Cardiac muscle cell (in vitro differentiated cells and primary cell): ENCODE results near the gene NMT1. TPM values are rescaled to one million over a fixed set of nuclear protein-coding genes. Genes with fewer than 3 reads are reported as not detected.
A peak's percentile ranks its signal among the peaks of the same experiment; 100 is the strongest.

ENCODE experiments used
- DNase-seq, 2 donors: peaks; one replicate each; pipeline versions ENCODE4 v3.0.0 to v3.0.0-alpha.2; 2010 to 2017; ENCODE audit warnings: low read depth in 1 of 2, low spot score in 1 of 2
- H3K27ac ChIP-seq: fragments of 200-600 bp; sonication (generic); 2 replicates; pipeline ENCODE4 v1.5.1; 2016
- H3K27me3 ChIP-seq: fragments of 200-600 bp; sonication (generic); 2 replicates; pipeline ENCODE4 v1.6.0; 2016; ENCODE audit warnings: control low read depth
- H3K36me3 ChIP-seq: fragments of 200-600 bp; sonication (generic); 2 replicates; pipeline ENCODE4 v1.5.1; 2016; ENCODE audit warnings: control low read depth
- H3K4me1 ChIP-seq: fragments of 200-600 bp; sonication (generic); 2 replicates; pipeline ENCODE4 v1.8.1; 2017; ENCODE audit warnings: low read depth, mild to moderate bottlenecking, mixed run types
- H3K4me3 ChIP-seq: fragments of 200-600 bp; sonication (generic); 2 replicates; pipeline ENCODE4 v1.5.1; 2016; ENCODE audit warnings: mild to moderate bottlenecking
- H3K9me3 ChIP-seq: fragments of 200-600 bp; sonication (generic); 2 replicates; pipeline ENCODE4 v1.5.1; 2017; ENCODE audit warnings: low read depth, mild to moderate bottlenecking, control low read depth
- CTCF ChIP-seq: IDR thresholded peaks from 2 replicates; pipeline ENCODE4 v1.5.1; 2012; ENCODE audit warnings: low read depth, mild to moderate bottlenecking, low read length
- polyA plus RNA-seq: library from polyadenylated mRNA; unstranded; fragments of >200 nt; fragmentation: Nextera tagmentation; extraction: Ambion mirVana; gene quantifications from 2 replicates; pipeline ENCODE4 v1.2.1, GENCODE V29; 2016
- total RNA-seq: library from RNA; depleted of rRNA; stranded (reverse); fragments of >200 nt; gene quantifications from 2 replicates; pipeline ENCODE4 v1.2.3, GENCODE V29; 2016

The NMT1 gene
- total and polyA plus RNA-seq, 2 experiments from 2014 or later, result 85.2 to 113 TPM

- Histone ChIP-seq H3K27ac (no peak overlapping the region), H3K4me1 (peaks cover 8% of the 10 kb centered on the region), H3K9me3 (no peaks in the 10 kb centered on the region), H3K36me3 (no peaks in the 10 kb centered on the region), H3K4me3 (no peak overlapping the region), H3K27me3 (no peaks in the 10 kb centered on the region)
- no peak for DNase-seq
- TF ChIP-seq CTCF, result no peak
Observed at GRCh38 chr17:45139533-45139920, 78.4 kb downstream of the NMT1 start.

- no peak for DNase-seq
- no peak overlapping the region for H3K4me3 ChIP-seq
Observed at GRCh38 chr17:45143094-45143670, 82.1 kb downstream of the NMT1 start.

GRCh38 chr17:45143767-45144198 is 82.7 kb downstream of the NMT1 start:
- Histone ChIP-seq H3K36me3 (no peaks in the 10 kb centered on the region), H3K4me3 (no peak overlapping the region), H3K27ac (no peak overlapping the region), H3K27me3 (no peaks in the 10 kb centered on the region), H3K4me1 (no peaks in the 10 kb centered on the region), H3K9me3 (no peaks in the 10 kb centered on the region)
- DNase-seq, result peak in 1 of 2 donors; percentile 97
- TF ChIP-seq CTCF, result no peak

More at GRCh38 chr17:45143094-45143670, 82.1 kb downstream of the NMT1 start:
- H3K27me3 ChIP-seq, result no peaks in the 10 kb centered on the region
- no peaks in the 10 kb centered on the region for H3K36me3 ChIP-seq
- no peak for TF ChIP-seq CTCF
- no peak overlapping the region for H3K27ac ChIP-seq
- no peaks in the 10 kb centered on the region for H3K4me1 ChIP-seq
- no peaks in the 10 kb centered on the region for H3K9me3 ChIP-seq

GRCh38 chr17:45144199-45145034 is 83.3 kb downstream of the NMT1 start:
- Histone ChIP-seq H3K36me3 (no peaks in the 10 kb centered on the region), H3K4me1 (no peaks in the 10 kb centered on the region), H3K4me3 (no peak overlapping the region), H3K9me3 (no peaks in the 10 kb centered on the region), H3K27ac (no peak overlapping the region), H3K27me3 (no peaks in the 10 kb centered on the region)
- TF ChIP-seq CTCF, result no peak
- peak in 1 of 2 donors; percentile 75 for DNase-seq

- no peak for TF ChIP-seq CTCF
- Histone ChIP-seq H3K27me3 (no peaks in the 10 kb centered on the region), H3K4me1 (no peaks in the 10 kb centered on the region), H3K27ac (no peak overlapping the region), H3K4me3 (no peak overlapping the region), H3K9me3 (no peaks in the 10 kb centered on the region), H3K36me3 (no peaks in the 10 kb centered on the region)
- DNase-seq, result no peak
Observed at GRCh38 chr17:45145035-45145389, 83.9 kb downstream of the NMT1 start.
